ENCODE results near the gene VIL1.

VIL1 gene

DNA sequence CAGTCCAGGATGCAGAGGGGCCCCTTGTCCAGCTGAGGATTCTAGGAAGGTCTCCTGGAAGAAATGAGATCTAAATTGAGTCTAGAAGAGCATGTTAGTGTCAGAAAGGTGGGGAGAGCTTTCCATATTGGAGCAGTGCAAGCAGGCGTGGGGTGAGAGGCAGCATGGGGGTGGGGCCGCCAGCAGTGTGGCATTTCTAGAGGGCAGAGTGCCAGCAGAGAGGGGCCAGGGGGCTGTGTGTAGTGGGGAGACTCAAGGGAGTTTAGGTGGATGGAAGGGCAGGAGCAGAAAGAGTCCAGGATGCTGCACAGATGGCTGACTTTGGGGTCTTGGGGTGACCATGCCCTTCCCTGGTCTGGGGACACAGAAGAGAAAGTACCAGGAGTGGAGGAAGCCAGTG lies 2.1 kb downstream of the VIL1 start:
- POLR2A ChIA-PET: interaction anchor here (0.6 kb wide), 1 partner anchor 239 kb away, joined by 4 read pairs; no protein-coding TSS in a partner anchor
- CTCF ChIA-PET: interaction anchor here (0.6 kb wide), 2 partner anchors 31 to 202 kb away, joined by 3 read pairs; no protein-coding TSS in a partner anchor
- no peak for DNase-seq (ENCODE audit: low read depth, low spot score)
- TF ChIP-seq, protein P1, sequence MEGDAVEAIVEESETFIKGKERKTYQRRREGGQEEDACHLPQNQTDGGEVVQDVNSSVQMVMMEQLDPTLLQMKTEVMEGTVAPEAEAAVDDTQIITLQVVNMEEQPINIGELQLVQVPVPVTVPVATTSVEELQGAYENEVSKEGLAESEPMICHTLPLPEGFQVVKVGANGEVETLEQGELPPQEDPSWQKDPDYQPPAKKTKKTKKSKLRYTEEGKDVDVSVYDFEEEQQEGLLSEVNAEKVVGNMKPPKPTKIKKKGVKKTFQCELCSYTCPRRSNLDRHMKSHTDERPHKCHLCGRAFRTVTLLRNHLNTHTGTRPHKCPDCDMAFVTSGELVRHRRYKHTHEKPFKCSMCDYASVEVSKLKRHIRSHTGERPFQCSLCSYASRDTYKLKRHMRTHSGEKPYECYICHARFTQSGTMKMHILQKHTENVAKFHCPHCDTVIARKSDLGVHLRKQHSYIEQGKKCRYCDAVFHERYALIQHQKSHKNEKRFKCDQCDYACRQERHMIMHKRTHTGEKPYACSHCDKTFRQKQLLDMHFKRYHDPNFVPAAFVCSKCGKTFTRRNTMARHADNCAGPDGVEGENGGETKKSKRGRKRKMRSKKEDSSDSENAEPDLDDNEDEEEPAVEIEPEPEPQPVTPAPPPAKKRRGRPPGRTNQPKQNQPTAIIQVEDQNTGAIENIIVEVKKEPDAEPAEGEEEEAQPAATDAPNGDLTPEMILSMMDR (IDR thresholded peaks at IDR 0.05; ENCODE audit: insufficient read depth, low read length, missing control alignments): no peak
- no peak overlapping the region for H3K4me3 ChIP-seq (ENCODE audit: low read depth, low read length)

DNA sequence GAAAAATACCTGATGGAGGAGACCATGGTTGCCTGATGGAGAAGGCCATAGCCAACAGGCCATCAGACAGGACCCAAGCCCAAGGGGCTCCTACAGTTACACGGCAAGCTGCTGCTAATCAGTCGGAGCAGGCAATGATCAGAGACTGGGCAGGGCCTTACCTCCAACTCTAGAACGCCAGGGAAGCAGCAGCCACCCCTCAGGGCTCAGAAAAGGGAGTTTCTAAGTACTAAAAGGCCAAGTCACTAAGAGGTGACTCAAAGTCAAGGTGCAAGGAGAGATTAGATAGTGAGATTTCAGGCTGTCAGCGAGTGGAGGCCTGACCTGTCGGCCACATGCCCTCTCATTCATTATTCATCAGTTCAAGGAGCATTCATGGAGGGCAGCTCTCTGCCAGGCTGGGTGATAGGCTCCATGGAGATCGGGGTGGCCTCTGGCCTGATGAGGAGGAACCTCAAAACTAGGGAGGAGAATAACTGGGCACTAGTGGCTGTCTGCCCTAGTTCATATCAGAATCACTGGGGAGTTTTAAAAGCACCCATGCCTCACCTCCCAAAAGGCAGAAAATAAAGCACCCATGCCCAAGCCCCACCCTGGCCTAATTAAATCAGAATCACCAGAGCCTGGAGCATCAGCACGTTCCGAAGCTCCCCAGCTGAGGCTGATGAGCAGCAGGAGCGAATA lies 3.6 kb downstream of the VIL1 start:
- TF ChIP-seq, protein P1 (IDR thresholded peaks at IDR 0.05; ENCODE audit: insufficient read depth, low read length, missing control alignments): no peak
- no peak overlapping the region for H3K4me3 ChIP-seq (ENCODE audit: low read depth, low read length)
- CTCF ChIA-PET: no interaction called here
- POLR2A ChIA-PET: no interaction called here
- DNase-seq (ENCODE audit: low read depth, low spot score): no peak

DNA sequence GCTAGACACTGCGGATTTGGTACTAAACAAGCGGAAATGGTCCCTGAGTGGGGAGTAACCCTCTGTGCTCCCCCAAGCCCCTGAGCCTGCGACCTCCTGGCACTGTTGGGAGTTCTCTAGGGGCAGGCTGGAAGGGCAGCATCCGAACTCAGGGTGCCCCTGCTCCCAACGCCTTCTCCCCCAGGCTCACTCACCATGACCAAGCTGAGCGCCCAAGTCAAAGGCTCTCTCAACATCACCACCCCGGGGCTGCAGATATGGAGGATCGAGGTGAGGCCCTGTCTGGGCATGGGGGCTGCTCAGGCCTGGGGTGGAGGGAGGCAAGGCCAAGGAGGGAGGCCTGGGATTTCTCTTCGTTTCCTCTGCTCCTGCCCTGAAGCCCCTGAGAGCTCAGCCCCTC lies 4.7 kb downstream of the VIL1 start:
- no peak overlapping the region for H3K4me3 ChIP-seq (ENCODE audit: low read depth, low read length)
- ChIA-PET POLR2A (no interaction called here), CTCF (no interaction called here)
- no peak for DNase-seq (ENCODE audit: low read depth, low spot score)
- TF ChIP-seq, protein P1 (IDR thresholded peaks at IDR 0.05; ENCODE audit: insufficient read depth, low read length, missing control alignments): no peak

DNA sequence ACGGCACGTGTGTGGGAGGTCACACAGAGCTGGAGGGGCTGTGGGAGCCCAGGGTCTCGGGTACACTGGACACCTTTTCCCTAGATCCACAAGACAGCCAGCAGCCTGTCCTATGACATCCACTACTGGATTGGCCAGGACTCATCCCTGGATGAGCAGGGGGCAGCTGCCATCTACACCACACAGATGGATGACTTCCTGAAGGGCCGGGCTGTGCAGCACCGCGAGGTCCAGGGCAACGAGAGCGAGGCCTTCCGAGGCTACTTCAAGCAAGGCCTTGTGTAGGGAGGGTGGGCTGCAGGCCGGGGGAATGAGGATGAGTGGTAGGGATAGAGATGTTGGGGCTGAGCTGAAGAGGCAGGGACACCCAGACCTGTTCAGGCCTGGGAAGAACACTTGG lies 6.6 kb downstream of the VIL1 start:
- POLR2A ChIA-PET: interaction anchor here (0.5 kb wide), 1 partner anchor 45 kb away, joined by 3 read pairs; no protein-coding TSS in a partner anchor

DNA sequence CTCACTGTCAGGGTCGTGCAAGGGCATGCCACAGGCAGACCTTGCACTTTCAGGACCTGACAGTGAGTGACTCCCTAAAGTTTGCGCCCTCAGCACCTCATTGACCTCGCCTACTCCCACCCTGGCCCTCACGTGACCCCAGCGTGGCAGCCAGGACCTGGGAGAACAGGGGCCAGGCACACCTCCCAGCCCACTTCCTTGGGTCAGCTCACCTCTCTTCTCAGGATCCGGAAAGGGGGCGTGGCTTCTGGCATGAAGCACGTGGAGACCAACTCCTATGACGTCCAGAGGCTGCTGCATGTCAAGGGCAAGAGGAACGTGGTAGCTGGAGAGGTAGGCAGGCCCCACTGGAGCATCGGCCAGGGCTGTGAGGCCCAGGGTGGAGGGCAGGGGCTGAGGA lies 8.8 kb downstream of the VIL1 start:
- CTCF ChIA-PET: no interaction called here
- POLR2A ChIA-PET: no interaction called here
- no peak for DNase-seq (ENCODE audit: low read depth, low spot score)

More for the DNA sequence above, 6.6 kb downstream of the VIL1 start:
- CTCF ChIA-PET: no interaction called here
- DNase-seq (ENCODE audit: low read depth, low spot score): no peak
- no peak overlapping the region for H3K4me3 ChIP-seq (ENCODE audit: low read depth, low read length)
- TF ChIP-seq, protein P1 (IDR thresholded peaks at IDR 0.05; ENCODE audit: insufficient read depth, low read length, missing control alignments): no peak

DNA sequence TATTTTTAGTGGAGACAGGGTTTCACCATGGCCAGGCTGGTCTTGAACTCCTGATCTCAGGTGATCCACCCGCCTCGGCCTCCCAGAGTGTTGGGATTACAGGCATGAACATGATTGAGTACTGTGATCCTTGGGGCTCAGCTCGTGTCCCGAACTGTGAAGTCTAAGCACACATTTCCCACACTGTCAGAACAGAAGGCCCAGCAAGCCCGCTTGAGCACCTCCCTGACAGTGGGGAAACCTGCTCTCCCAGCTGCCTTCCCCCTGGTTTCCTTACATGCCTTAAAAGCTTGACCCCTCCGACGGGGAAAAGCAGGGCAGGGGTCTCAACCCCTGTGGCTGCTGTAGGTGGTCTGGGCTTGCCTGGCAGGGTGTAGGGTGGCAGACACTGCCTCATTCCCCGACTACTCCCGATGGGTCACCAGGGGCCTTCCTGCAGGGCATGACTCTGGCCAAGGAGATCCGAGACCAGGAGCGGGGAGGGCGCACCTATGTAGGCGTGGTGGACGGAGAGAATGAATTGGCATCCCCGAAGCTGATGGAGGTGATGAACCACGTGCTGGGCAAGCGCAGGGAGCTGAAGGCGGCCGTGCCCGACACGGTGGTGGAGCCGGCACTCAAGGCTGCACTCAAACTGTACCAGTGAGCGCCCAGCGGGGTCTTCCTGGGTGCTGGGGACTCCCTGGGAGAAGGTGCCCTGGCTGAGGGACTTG lies 10.1 kb downstream of the VIL1 start:
- POLR2A ChIA-PET: no interaction called here
- no peak overlapping the region for H3K4me3 ChIP-seq (ENCODE audit: low read depth, low read length)
- TF ChIP-seq, protein P1 (IDR thresholded peaks at IDR 0.05; ENCODE audit: insufficient read depth, low read length, missing control alignments): no peak
- DNase-seq (ENCODE audit: low read depth, low spot score): no peak
- CTCF ChIA-PET: no interaction called here

More for the DNA sequence above, 8.8 kb downstream of the VIL1 start:
- TF ChIP-seq, protein P1 (IDR thresholded peaks at IDR 0.05; ENCODE audit: insufficient read depth, low read length, missing control alignments): no peak
- no peak overlapping the region for H3K4me3 ChIP-seq (ENCODE audit: low read depth, low read length)
